ENCODE results near the gene SH2B2.
"Not testable (repeated sequence)": the region's sequence is repeated elsewhere in the genome, so short reads cannot be mapped to it uniquely, and the experiment has no call there.

DNA sequence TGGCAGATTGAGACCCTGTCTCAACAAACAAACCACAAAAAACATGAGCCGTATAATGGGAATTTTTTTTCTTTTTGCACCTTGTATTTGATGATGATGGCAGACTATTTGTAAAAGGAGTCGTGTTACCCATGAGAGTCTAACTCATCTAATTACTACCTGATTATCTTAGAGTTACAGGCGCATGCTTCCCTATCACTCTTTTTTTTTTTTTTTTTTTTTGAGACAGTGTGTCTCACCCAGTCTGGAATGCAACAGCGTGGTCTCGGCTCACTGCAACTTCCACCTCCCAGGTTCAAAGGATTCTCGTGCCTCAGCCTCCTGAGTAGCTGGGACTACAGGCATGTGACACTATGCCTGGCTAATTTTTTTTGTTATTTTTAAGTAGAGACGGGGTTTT is 78.7 kb downstream of the SH2B2 start:
- not testable (repeated sequence) for TF ChIP-seq POLR2A (IDR thresholded peaks at IDR 0.05)
- TF ChIP-seq, protein P1, sequence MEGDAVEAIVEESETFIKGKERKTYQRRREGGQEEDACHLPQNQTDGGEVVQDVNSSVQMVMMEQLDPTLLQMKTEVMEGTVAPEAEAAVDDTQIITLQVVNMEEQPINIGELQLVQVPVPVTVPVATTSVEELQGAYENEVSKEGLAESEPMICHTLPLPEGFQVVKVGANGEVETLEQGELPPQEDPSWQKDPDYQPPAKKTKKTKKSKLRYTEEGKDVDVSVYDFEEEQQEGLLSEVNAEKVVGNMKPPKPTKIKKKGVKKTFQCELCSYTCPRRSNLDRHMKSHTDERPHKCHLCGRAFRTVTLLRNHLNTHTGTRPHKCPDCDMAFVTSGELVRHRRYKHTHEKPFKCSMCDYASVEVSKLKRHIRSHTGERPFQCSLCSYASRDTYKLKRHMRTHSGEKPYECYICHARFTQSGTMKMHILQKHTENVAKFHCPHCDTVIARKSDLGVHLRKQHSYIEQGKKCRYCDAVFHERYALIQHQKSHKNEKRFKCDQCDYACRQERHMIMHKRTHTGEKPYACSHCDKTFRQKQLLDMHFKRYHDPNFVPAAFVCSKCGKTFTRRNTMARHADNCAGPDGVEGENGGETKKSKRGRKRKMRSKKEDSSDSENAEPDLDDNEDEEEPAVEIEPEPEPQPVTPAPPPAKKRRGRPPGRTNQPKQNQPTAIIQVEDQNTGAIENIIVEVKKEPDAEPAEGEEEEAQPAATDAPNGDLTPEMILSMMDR (IDR thresholded peaks at IDR 0.05), result not testable (repeated sequence)
